K562 (cell line): ENCODE data around the gene PIN4. TPM values are rescaled to one million over a fixed set of nuclear protein-coding genes. Genes with fewer than 3 reads are reported as not detected.

Experiments
- ATAC-seq: fragments of 200-7000 bp; cut with Tn5 transposase; 3 replicates; pipeline ENCODE4 v1.9.1; 2020; ENCODE audit warnings: moderate library complexity
- BruUV-seq: library from RNA; stranded (reverse); fragments of 400-500 nt; replicated peaks from 2 replicates; lab custom pipeline; 2021; lab: Mats Ljungman, UMichigan
- CTCF ChIA-PET: fragments of 300-600 bp; formaldehyde crosslinking; extraction: SDS; loops from one replicate; lab custom pipeline; 2021; ENCODE audit warnings: low intra/inter-chr PET ratio; lab: Yijun Ruan, JAX
- POLR2A ChIA-PET: fragments of 300-600, 350-650 bp; sonication (Branson Sonifier 250); formaldehyde crosslinking; extraction: SDS; loops from one replicate; lab custom pipeline; 2021; ENCODE audit warnings: antibody characterized with exemption, inconsistent platforms; lab: Yijun Ruan, JAX
- DNase-seq, 4 experiments: peaks; one replicate each; pipeline versions ENCODE4 v3.0.0 to v3.0.0-alpha.2; 2011 to 2018; ENCODE audit warnings: low spot score in 3 of 4, mixed read lengths in 3 of 4; ENCODE audit errors: extremely low read depth in 1 of 4
- FAIRE-seq: peaks from 2 replicates; lab custom pipeline; 2011; peaks lifted over from hg19 to GRCh38; lab: Jason Lieb, UNC
- H2AFZ ChIP-seq: 2 replicates; pipeline ENCODE4 v1.6.0; 2011; ENCODE audit warnings: low read depth, low read length, control low read depth, inconsistent platforms
- H3K27ac ChIP-seq: fragments of 200-600 bp; 3 replicates; pipeline ENCODE4 v1.8.0; 2011; ENCODE audit warnings: low read depth, mild to moderate bottlenecking, control low read depth, inconsistent platforms, low read length, moderate library complexity, mixed read lengths; ENCODE audit errors: extremely low read depth
- H3K27me3 ChIP-seq, 2 experiments: fragments of 300-600 bp in 1 of 2; 2 replicates in 1 of 2; 3 replicates in 1 of 2; pipeline versions ENCODE4 v1.6.0 to v1.8.0; 2011; ENCODE audit warnings: inconsistent platforms in 2 of 2, low read length in 2 of 2, mild to moderate bottlenecking in 1 of 2, mixed read lengths in 1 of 2, moderate library complexity in 1 of 2; ENCODE audit not compliant: control insufficient read depth in 2 of 2, insufficient read depth in 2 of 2
- H3K36me3 ChIP-seq: fragments of 300-600 bp; 3 replicates; pipeline ENCODE4 v1.8.0; 2011; ENCODE audit warnings: mild to moderate bottlenecking, low read length, inconsistent platforms; ENCODE audit not compliant: control insufficient read depth, insufficient read depth
- H3K4me1 ChIP-seq, 2 experiments: fragments of 200-600 bp in 1 of 2; replicated peaks in 1 of 2; 2 replicates in 1 of 2; 3 replicates in 1 of 2; pipeline versions ENCODE4 v1.5.1 to v1.8.0; 2011; ENCODE audit warnings: inconsistent platforms in 2 of 2, low read length in 2 of 2, mild to moderate bottlenecking in 1 of 2, mixed read lengths in 1 of 2, moderate library complexity in 1 of 2; ENCODE audit not compliant: control insufficient read depth in 2 of 2, insufficient read depth in 2 of 2
- H3K4me2 ChIP-seq: 2 replicates; pipeline ENCODE4 v1.6.1; 2011; ENCODE audit warnings: low read length, control low read depth, inconsistent platforms, mixed read lengths; ENCODE audit not compliant: insufficient read depth
- H3K4me3 ChIP-seq: fragments of 200-600 bp; sonication (generic), shearing (Covaris generic); 2 replicates; pipeline ENCODE4 v1.5.1; 2016; ENCODE audit warnings: control low read depth, inconsistent platforms
- H3K79me2 ChIP-seq: fragments of 200-600 bp; 3 replicates; pipeline ENCODE4 v1.8.0; 2011; ENCODE audit warnings: low read length, inconsistent platforms; ENCODE audit not compliant: control insufficient read depth, insufficient read depth
- H3K9ac ChIP-seq, 2 experiments: 2 replicates each; pipeline versions ENCODE4 v1.6.0 to v1.6.1; 2011; ENCODE audit warnings: low read depth in 2 of 2, low read length in 2 of 2, control low read depth in 1 of 2, inconsistent platforms in 1 of 2, mild to moderate bottlenecking in 1 of 2, mixed read lengths in 1 of 2; ENCODE audit not compliant: insufficient read depth in 1 of 2
- H3K9me1 ChIP-seq: one replicate; pipeline ENCODE4 v1.6.0; 2011; ENCODE audit warnings: inconsistent platforms, mild to moderate bottlenecking, low read length, moderate library complexity; ENCODE audit not compliant: control insufficient read depth, insufficient read depth
- H3K9me3 ChIP-seq: replicated peaks from 2 replicates; pipeline ENCODE4 v1.5.1; 2011; ENCODE audit warnings: low read depth, low read length, inconsistent platforms; ENCODE audit not compliant: control insufficient read depth, insufficient read depth
- H4K20me1 ChIP-seq: replicated peaks from 2 replicates; pipeline ENCODE4 v1.6.1; 2011; ENCODE audit warnings: low read length, inconsistent platforms, mixed read lengths; ENCODE audit not compliant: control insufficient read depth, insufficient read depth
- KLF16 ChIP-seq: IDR thresholded peaks from 2 replicates; pipeline ENCODE4 v1.6.1; 2016; ENCODE audit warnings: antibody characterized with exemption
- PCBP2 ChIP-seq: fragments of 200-400 bp; formaldehyde crosslinking; IDR thresholded peaks from 2 replicates; pipeline ENCODE4 v1.6.1; 2018; ENCODE audit warnings: low read length, low read depth, mild to moderate bottlenecking, moderate library complexity; ENCODE audit not compliant: poor library complexity, severe bottlenecking
- SRSF3 ChIP-seq: fragments of 200-400 bp; formaldehyde crosslinking; IDR thresholded peaks from 2 replicates; pipeline ENCODE4 v1.6.1; 2016; ENCODE audit warnings: mild to moderate bottlenecking, low read length, moderate library complexity; ENCODE audit not compliant: insufficient read depth
- ZNF766 ChIP-seq: fragments of 200-800 bp; sonication (Bioruptor generic); conservative IDR thresholded peaks from 2 replicates; pipeline ENCODE4 v1.6.1; 2016; ENCODE audit warnings: missing genetic modification characterization, missing compliant biosample characterization
- WGBS: fragments of 100-300 bp; shearing (Covaris generic); methylation state at CpG from one replicate; pipeline ENCODE4 v1.1.6; 2016; ENCODE audit warnings: low coverage, mixed read lengths; ENCODE audit not compliant: insufficient coverage; ENCODE audit errors: missing lambda C conversion rate; 5-methylcytosine and 5-hydroxymethylcytosine counted together
- in situ Hi-C: fragments of 300-500 bp; cut with MboI; formaldehyde crosslinking; loops from 4 replicates; pipeline ENCODE4 v1.15.0; 2018; ENCODE audit warnings: inconsistent platforms, mixed read lengths
- intact Hi-C: fragments of 100-400 bp; cut with micrococcal nuclease; formaldehyde crosslinking; loops from 2 replicates; pipeline ENCODE4 v1.14.2; 2022
- polyA plus RNA-seq, 8 experiments: library from polyadenylated mRNA; depleted of rRNA in 4 of 8; stranded (reverse) in 5 of 8; unstranded in 3 of 8; fragments of >200 nt; fragmentation: Nextera tagmentation in 2 of 8; fragmentation: Illumina TruSeq in 1 of 8; extraction: Ambion mirVana in 2 of 8; extraction: Trizol in 1 of 8; gene quantifications; 2 replicates each; pipeline versions ENCODE4 v1.2.1 to v1.2.3, GENCODE V29; 2011 to 2014; ENCODE audit warnings: inconsistent platforms in 1 of 8, missing spikeins in 1 of 8
- total RNA-seq, 7 experiments: library from RNA; depleted of rRNA in 6 of 7; stranded (reverse); fragments of >200 nt in 6 of 7; fragmentation: Illumina TruSeq in 2 of 7; extraction: Trizol in 2 of 7; gene quantifications; 2 replicates each; pipeline versions ENCODE4 v1.2.1 to v1.2.3, GENCODE V29; 2011 to 2021; ENCODE audit warnings: low replicate concordance in 1 of 7

Gene PIN4
- total and polyA plus RNA-seq, 9 of the 15 experiments (the other 6 are each of a cell fraction or from before 2014, with no cell fraction given), result 10.0 to 132 (median 45.6) TPM

- no peak for TF ChIP-seq KLF16
Observed at GRCh38 chrX:72180539-72180938, 1.0 kb upstream of the PIN4 start (continued).

- Histone ChIP-seq H3K27ac (no peak overlapping the region), H3K27me3 (no peaks in the 10 kb centered on the region), H2AFZ (no peak overlapping the region), H3K9ac (no peak overlapping the region), H3K36me3 (peaks cover 8% of the 10 kb centered on the region; the same call in 2 of the 3 replicates), H3K9me1 (no peaks in the 10 kb centered on the region), H3K4me3 (no peak overlapping the region), H3K4me2 (peak overlapping the region; percentile 96; the same call in 1 of the 2 replicates), H3K79me2 (peaks cover 17% of the 10 kb centered on the region), H3K4me1 (peaks cover 0 to 7% of the 10 kb centered on the region in 2 experiments; a peak in 3 of 5 replicates)
- FAIRE-seq, result no peak
- in situ Hi-C loops, result no loop called here
- no peak for ATAC-seq
- CTCF ChIA-PET, result no interaction called here
- WGBS, result 80% methylated on average over 2 of the region's 2 CpGs
- no peak for DNase-seq
- no peak for TF ChIP-seq PCBP2
- no peak for TF ChIP-seq ZNF766 (CRISPR knock-in tag)
- TF ChIP-seq SRSF3, result no peak
- TF ChIP-seq, all 486 proteins: peak for 0
- no peaks in the 10 kb centered on the region for H3K9me3 ChIP-seq
- no TSS peak for BruUV-seq
- POLR2A ChIA-PET, result no interaction called here
- no peaks in the 10 kb centered on the region for H4K20me1 ChIP-seq
- intact Hi-C loops, result no loop called here
Observed at GRCh38 chrX:72182924-72183323, 1.4 kb downstream of the PIN4 start.
